Neural cell (in vitro differentiated cells): Measurements from ENCODE around the gene HIBADH. TPM values are rescaled to one million over a fixed set of nuclear protein-coding genes. Genes with fewer than 3 reads are reported as not detected.

ENCODE experiments used
- H2AFZ ChIP-seq: fragments of 200-600, 300-800 bp; sonication (generic), shearing (Covaris generic); 2 replicates; pipeline ENCODE4 v1.6.0; 2014; ENCODE audit warnings: low read depth, mild to moderate bottlenecking, antibody characterized with exemption, low read length, moderate library complexity
- H3F3A ChIP-seq: fragments of 200-600 bp; shearing (Covaris generic); 2 replicates; pipeline ENCODE4 v1.6.1; 2016; ENCODE audit warnings: mild to moderate bottlenecking, moderate library complexity, mixed read lengths, antibody characterized with exemption, low read length; ENCODE audit not compliant: insufficient read depth, poor library complexity, severe bottlenecking
- H3K27ac ChIP-seq: fragments of 200-600, 300-800 bp; sonication (generic), shearing (Covaris generic); 2 replicates; pipeline ENCODE4 v1.5.1; 2014; ENCODE audit warnings: mild to moderate bottlenecking, low read length, moderate library complexity
- H3K27me3 ChIP-seq: fragments of 300-800, 200-600 bp; sonication (generic), shearing (Covaris generic); 2 replicates; pipeline ENCODE4 v1.6.0; 2014; ENCODE audit warnings: mild to moderate bottlenecking, low read depth, low read length, moderate library complexity; ENCODE audit not compliant: insufficient read depth
- H3K36me3 ChIP-seq: fragments of 300-800, 200-600 bp; sonication (generic), shearing (Covaris generic); 2 replicates; pipeline ENCODE4 v1.5.1; 2014; ENCODE audit warnings: mild to moderate bottlenecking, antibody characterized with exemption, low read length, moderate library complexity; ENCODE audit not compliant: insufficient read depth
- H3K4me2 ChIP-seq: fragments of 300-800, 200-600 bp; sonication (generic), shearing (Covaris generic); 2 replicates; pipeline ENCODE4 v1.6.0; 2014; ENCODE audit warnings: mild to moderate bottlenecking, low read length
- H3K4me3 ChIP-seq: fragments of 300-800, 200-600 bp; sonication (generic), shearing (Covaris generic); 2 replicates; pipeline ENCODE4 v1.5.1; 2014; ENCODE audit warnings: mild to moderate bottlenecking, low read length, moderate library complexity
- H3K79me2 ChIP-seq: fragments of 200-600 bp; shearing (Covaris generic); replicated peaks from 2 replicates; pipeline ENCODE4 v1.6.0; 2014; ENCODE audit warnings: mild to moderate bottlenecking, low read length, moderate library complexity; ENCODE audit not compliant: insufficient read depth
- H3K9ac ChIP-seq: fragments of 300-800, 200-600 bp; sonication (generic), shearing (Covaris generic); 2 replicates; pipeline ENCODE4 v1.6.1; 2016; ENCODE audit warnings: mild to moderate bottlenecking, low read length, mixed read lengths
- H3K9me2 ChIP-seq: fragments of 200-600 bp; shearing (Covaris generic); 2 replicates; pipeline ENCODE4 v1.6.1; 2016; ENCODE audit warnings: mild to moderate bottlenecking, low read length, mixed read lengths; ENCODE audit not compliant: insufficient read depth
- H3K9me3 ChIP-seq: fragments of 200-600, 300-800 bp; sonication (generic), shearing (Covaris generic); 2 replicates; pipeline ENCODE4 v1.6.1; 2016; ENCODE audit warnings: mild to moderate bottlenecking, mixed run types, low read length, moderate library complexity, mixed read lengths
- H4K20me1 ChIP-seq: fragments of 200-600 bp; shearing (Covaris generic); 2 replicates; pipeline ENCODE4 v1.6.1; 2016; ENCODE audit warnings: mild to moderate bottlenecking, mixed run types; ENCODE audit not compliant: insufficient read depth
- CTCF ChIP-seq: fragments of 450-650 bp; IDR thresholded peaks from 2 replicates; pipeline ENCODE4 v1.5.1; 2014; ENCODE audit warnings: antibody characterized with exemption, mild to moderate bottlenecking, moderate library complexity; ENCODE audit not compliant: poor library complexity, severe bottlenecking
- EP300 ChIP-seq: fragments of 450-650 bp; conservative IDR thresholded peaks from 2 replicates; pipeline ENCODE4 v1.6.1; 2014; ENCODE audit warnings: antibody characterized with exemption, mild to moderate bottlenecking, moderate library complexity; ENCODE audit not compliant: poor library complexity, severe bottlenecking
- EZH2 ChIP-seq: fragments of 200-600, 300-800 bp; shearing (Covaris generic), sonication (generic); IDR thresholded peaks from 2 replicates; pipeline ENCODE4 v1.6.1; 2014; ENCODE audit warnings: antibody characterized with exemption, low read length, borderline replicate concordance, mild to moderate bottlenecking; ENCODE audit not compliant: insufficient read depth, poor library complexity, severe bottlenecking
- MXI1 ChIP-seq: fragments of 450-650 bp; conservative IDR thresholded peaks from 2 replicates; pipeline ENCODE4 v1.6.1; 2014; ENCODE audit warnings: antibody characterized with exemption, mild to moderate bottlenecking; ENCODE audit not compliant: poor library complexity, severe bottlenecking
- POLR2AphosphoS5 ChIP-seq: IDR thresholded peaks from 2 replicates; pipeline ENCODE4 v1.6.1; 2012
- RAD21 ChIP-seq: fragments of 450-650 bp; conservative IDR thresholded peaks from 2 replicates; pipeline ENCODE4 v1.6.1; 2014; ENCODE audit warnings: antibody characterized with exemption, mild to moderate bottlenecking, moderate library complexity
- SMC3 ChIP-seq: fragments of 450-650 bp; conservative IDR thresholded peaks from 2 replicates; pipeline ENCODE4 v1.6.1; 2014; ENCODE audit warnings: antibody characterized with exemption, mild to moderate bottlenecking, moderate library complexity; ENCODE audit not compliant: poor library complexity
- TAF1 ChIP-seq: IDR thresholded peaks from 2 replicates; pipeline ENCODE4 v1.6.1; 2012; ENCODE audit warnings: low read depth
- polyA plus RNA-seq: library from polyadenylated mRNA; depleted of rRNA; stranded (reverse); fragments of >200 nt; gene quantifications from 2 replicates; pipeline ENCODE4 v1.2.3, GENCODE V29; 2014
- TF ChIP-seq, protein P1 (sequence below): IDR thresholded peaks from 2 replicates; pipeline ENCODE4 v1.6.1; 2012; ENCODE audit warnings: borderline replicate concordance

The HIBADH gene
- polyA plus RNA-seq, 1 donor from 2014 or later: 14.4 TPM

- no peak overlapping the region for H3K9ac ChIP-seq
Observed at GRCh38 chr7:27700501-27700900, 37.8 kb upstream of the HIBADH start.

GRCh38 chr7:27699751-27700150 lies 37.1 kb upstream of the HIBADH start:
- Histone ChIP-seq H3F3A (no peaks in the 10 kb centered on the region), H2AFZ (no peak overlapping the region), H3K79me2 (no peaks in the 10 kb centered on the region), H3K4me2 (no peak overlapping the region), H3K9me2 (no peaks in the 10 kb centered on the region), H4K20me1 (no peaks in the 10 kb centered on the region), H3K9me3 (no peaks in the 10 kb centered on the region), H3K4me3 (no peak overlapping the region), H3K9ac (no peak overlapping the region), H3K27ac (no peak overlapping the region), H3K27me3 (no peaks in the 10 kb centered on the region), H3K36me3 (no peaks in the 10 kb centered on the region)
- TF ChIP-seq, protein P1, sequence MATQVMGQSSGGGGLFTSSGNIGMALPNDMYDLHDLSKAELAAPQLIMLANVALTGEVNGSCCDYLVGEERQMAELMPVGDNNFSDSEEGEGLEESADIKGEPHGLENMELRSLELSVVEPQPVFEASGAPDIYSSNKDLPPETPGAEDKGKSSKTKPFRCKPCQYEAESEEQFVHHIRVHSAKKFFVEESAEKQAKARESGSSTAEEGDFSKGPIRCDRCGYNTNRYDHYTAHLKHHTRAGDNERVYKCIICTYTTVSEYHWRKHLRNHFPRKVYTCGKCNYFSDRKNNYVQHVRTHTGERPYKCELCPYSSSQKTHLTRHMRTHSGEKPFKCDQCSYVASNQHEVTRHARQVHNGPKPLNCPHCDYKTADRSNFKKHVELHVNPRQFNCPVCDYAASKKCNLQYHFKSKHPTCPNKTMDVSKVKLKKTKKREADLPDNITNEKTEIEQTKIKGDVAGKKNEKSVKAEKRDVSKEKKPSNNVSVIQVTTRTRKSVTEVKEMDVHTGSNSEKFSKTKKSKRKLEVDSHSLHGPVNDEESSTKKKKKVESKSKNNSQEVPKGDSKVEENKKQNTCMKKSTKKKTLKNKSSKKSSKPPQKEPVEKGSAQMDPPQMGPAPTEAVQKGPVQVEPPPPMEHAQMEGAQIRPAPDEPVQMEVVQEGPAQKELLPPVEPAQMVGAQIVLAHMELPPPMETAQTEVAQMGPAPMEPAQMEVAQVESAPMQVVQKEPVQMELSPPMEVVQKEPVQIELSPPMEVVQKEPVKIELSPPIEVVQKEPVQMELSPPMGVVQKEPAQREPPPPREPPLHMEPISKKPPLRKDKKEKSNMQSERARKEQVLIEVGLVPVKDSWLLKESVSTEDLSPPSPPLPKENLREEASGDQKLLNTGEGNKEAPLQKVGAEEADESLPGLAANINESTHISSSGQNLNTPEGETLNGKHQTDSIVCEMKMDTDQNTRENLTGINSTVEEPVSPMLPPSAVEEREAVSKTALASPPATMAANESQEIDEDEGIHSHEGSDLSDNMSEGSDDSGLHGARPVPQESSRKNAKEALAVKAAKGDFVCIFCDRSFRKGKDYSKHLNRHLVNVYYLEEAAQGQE: no peak
- TF ChIP-seq EP300: no peak

More at GRCh38 chr7:27700501-27700900, 37.8 kb upstream of the HIBADH start:
- no peaks in the 10 kb centered on the region for H3K27me3 ChIP-seq
- no peaks in the 10 kb centered on the region for H3K9me3 ChIP-seq
- no peaks in the 10 kb centered on the region for H4K20me1 ChIP-seq
- H3K4me2 ChIP-seq: no peak overlapping the region
- no peak overlapping the region for H2AFZ ChIP-seq
- H3K36me3 ChIP-seq: no peaks in the 10 kb centered on the region
- no peak overlapping the region for H3K4me3 ChIP-seq
- H3K9me2 ChIP-seq: no peaks in the 10 kb centered on the region
- H3K27ac ChIP-seq: no peak overlapping the region
- no peaks in the 10 kb centered on the region for H3F3A ChIP-seq
- no peaks in the 10 kb centered on the region for H3K79me2 ChIP-seq
- TF ChIP-seq TAF1 (no peak), CTCF (no peak), EP300 (no peak), MXI1 (no peak), EZH2 (no peak), POLR2AphosphoS5 (no peak), RAD21 (no peak), SMC3 (no peak)
- TF ChIP-seq, protein P1: no peak
